A673 (cell line): ENCODE results near the gene TOMM70. TPM values are rescaled to one million over a fixed set of nuclear protein-coding genes. Genes with fewer than 3 reads are reported as not detected.

Experiments used
- BruUV-seq: library from RNA; stranded (reverse); fragments of 400-500 nt; replicated peaks from 2 replicates; lab custom pipeline; 2021; lab: Mats Ljungman, UMichigan
- CTCF ChIA-PET: fragments of 300-600 bp; sonication (Branson Sonifier 250); formaldehyde crosslinking; loops from one replicate; lab custom pipeline; 2022; ENCODE audit warnings: antibody characterized with exemption; lab: Charles Lee
- POLR2A ChIA-PET: fragments of 300-600 bp; sonication (Branson Sonifier 250); formaldehyde crosslinking; loops from one replicate; lab custom pipeline; 2022; ENCODE audit warnings: antibody characterized with exemption; ENCODE audit not compliant: low non-redundant PET; lab: Charles Lee
- DNase-seq: peaks from one replicate; pipeline ENCODE4 v3.0.0-alpha.2; 2015; ENCODE audit warnings: low spot score
- H3K27ac ChIP-seq: fragments of 200-600 bp; sonication (generic); 2 replicates; pipeline ENCODE4 v1.5.1; 2016; ENCODE audit warnings: mixed run types, low read depth, mild to moderate bottlenecking, mixed read lengths, antibody characterized with exemption, low read length; ENCODE audit not compliant: poor library complexity, severe bottlenecking
- H3K27me3 ChIP-seq: fragments of 200-600 bp; sonication (generic); replicated peaks from 2 replicates; pipeline ENCODE4 v1.6.1; 2017; ENCODE audit warnings: mixed run types, low read depth, mild to moderate bottlenecking, mixed read lengths, antibody characterized with exemption, low read length; ENCODE audit not compliant: insufficient read depth, poor library complexity
- H3K36me3 ChIP-seq: fragments of 200-600 bp; sonication (generic); 2 replicates; pipeline ENCODE4 v1.6.1; 2016; ENCODE audit warnings: mixed run types, mild to moderate bottlenecking, mixed read lengths, antibody characterized with exemption, low read length; ENCODE audit not compliant: insufficient read depth, poor library complexity, severe bottlenecking
- H3K4me1 ChIP-seq: fragments of 200-600 bp; sonication (generic); 2 replicates; pipeline ENCODE4 v1.6.1; 2017; ENCODE audit warnings: mixed run types, mild to moderate bottlenecking, mixed read lengths, antibody characterized with exemption, low read length; ENCODE audit not compliant: insufficient read depth, poor library complexity, severe bottlenecking
- H3K4me3 ChIP-seq: fragments of 200-600 bp; sonication (generic); 2 replicates; pipeline ENCODE4 v1.5.1; 2016; ENCODE audit warnings: low read depth, mixed run types, mild to moderate bottlenecking, mixed read lengths, low read length; ENCODE audit not compliant: poor library complexity, severe bottlenecking
- H3K9me3 ChIP-seq: fragments of 200-600 bp; sonication (generic); 2 replicates; pipeline ENCODE4 v1.6.1; 2016; ENCODE audit warnings: mixed run types, low read depth, mild to moderate bottlenecking, mixed read lengths, antibody characterized with exemption, low read length; ENCODE audit not compliant: poor library complexity, severe bottlenecking
- CTCF ChIP-seq: fragments of 300-800, 200-600 bp; sonication (generic); conservative IDR thresholded peaks from 2 replicates; pipeline ENCODE4 v1.5.1; 2017; ENCODE audit warnings: low read depth, mild to moderate bottlenecking, antibody characterized with exemption, low read length, moderate library complexity, mixed read lengths
- EZH2 ChIP-seq: fragments of 200-600 bp; sonication (generic); IDR thresholded peaks from 2 replicates; pipeline ENCODE4 v1.6.1; 2017; ENCODE audit warnings: borderline replicate concordance, low read depth, mild to moderate bottlenecking, mixed read lengths, antibody characterized with exemption, low read length; ENCODE audit not compliant: poor library complexity, severe bottlenecking
- intact Hi-C: fragments of 100-400 bp; cut with micrococcal nuclease; formaldehyde crosslinking; loops from one replicate; pipeline ENCODE4 v1.10.0; 2022; ENCODE audit not compliant: unreplicated experiment
- total RNA-seq: library from RNA; stranded (reverse); gene quantifications from 2 replicates; pipeline ENCODE4 v1.2.3, GENCODE V29; 2021

Gene TOMM70
- total RNA-seq, 1 experiment from 2014 or later, result 54.4 TPM

GRCh38 chr3:100386437-100387074 lies 14.3 kb downstream of the TOMM70 start:
- no peak overlapping the region for H3K4me3 ChIP-seq
- CTCF ChIA-PET, result no interaction called here
- H3K27me3 ChIP-seq, result no peaks in the 10 kb centered on the region
- peaks cover 13% of the 10 kb centered on the region for H3K9me3 ChIP-seq
- intact Hi-C loops, result no loop called here
- no TSS peak for BruUV-seq
- peaks cover 50% of the 10 kb centered on the region for H3K36me3 ChIP-seq
- DNase-seq, result no peak
- no peak overlapping the region for H3K27ac ChIP-seq
- POLR2A ChIA-PET, result no interaction called here
- H3K4me1 ChIP-seq, result no peaks in the 10 kb centered on the region
- TF ChIP-seq EZH2, result no peak
- no peak for TF ChIP-seq CTCF

- ChIA-PET CTCF (no interaction called here), POLR2A (no interaction called here)
- Histone ChIP-seq H3K36me3 (peaks cover 61% of the 10 kb centered on the region), H3K27me3 (no peaks in the 10 kb centered on the region), H3K27ac (no peak overlapping the region), H3K4me3 (no peak overlapping the region), H3K9me3 (peaks cover 13% of the 10 kb centered on the region), H3K4me1 (no peaks in the 10 kb centered on the region)
- DNase-seq, result no peak
- TF ChIP-seq CTCF (no peak), EZH2 (no peak)
- BruUV-seq, result no TSS peak
- intact Hi-C loops, result no loop called here
Observed at GRCh38 chr3:100384733-100385525, 16.0 kb downstream of the TOMM70 start.

GRCh38 chr3:100376301-100376700 lies 24.6 kb downstream of the TOMM70 start:
- BruUV-seq, result no TSS peak
- H3K36me3 ChIP-seq, result peaks cover 66% of the 10 kb centered on the region
- no peak overlapping the region for H3K4me3 ChIP-seq
- H3K27me3 ChIP-seq, result no peaks in the 10 kb centered on the region
- no peak for TF ChIP-seq CTCF
- no peak for TF ChIP-seq EZH2
- ChIA-PET POLR2A (no interaction called here), CTCF (no interaction called here)
- intact Hi-C loops, result no loop called here
- DNase-seq, result no peak
- no peaks in the 10 kb centered on the region for H3K9me3 ChIP-seq
- H3K27ac ChIP-seq, result no peak overlapping the region
- no peaks in the 10 kb centered on the region for H3K4me1 ChIP-seq
